GM13977 (cell line): ENCODE results near the gene TIAM1.

Source experiments
- DNase-seq: peaks from one replicate; pipeline ENCODE4 v3.0.0; 2012; ENCODE audit warnings: low spot score
- in situ Hi-C: fragments of 300-500 bp; cut with MboI; formaldehyde crosslinking; loops from one replicate; pipeline ENCODE4 v1.12.0; 2022; ENCODE audit warnings: low sequenced_read_pairs, low pct_unique_long_range_greater_than_20kb, mixed read lengths, inconsistent platforms; ENCODE audit not compliant: unreplicated experiment
- TF ChIP-seq, protein P1 (sequence below): IDR thresholded peaks from 2 replicates; pipeline ENCODE4 v1.5.1; 2012; ENCODE audit warnings: mild to moderate bottlenecking, control low read depth; ENCODE audit not compliant: insufficient read depth; ENCODE audit errors: extremely low read depth, missing control alignments

Gene TIAM1

DNA sequence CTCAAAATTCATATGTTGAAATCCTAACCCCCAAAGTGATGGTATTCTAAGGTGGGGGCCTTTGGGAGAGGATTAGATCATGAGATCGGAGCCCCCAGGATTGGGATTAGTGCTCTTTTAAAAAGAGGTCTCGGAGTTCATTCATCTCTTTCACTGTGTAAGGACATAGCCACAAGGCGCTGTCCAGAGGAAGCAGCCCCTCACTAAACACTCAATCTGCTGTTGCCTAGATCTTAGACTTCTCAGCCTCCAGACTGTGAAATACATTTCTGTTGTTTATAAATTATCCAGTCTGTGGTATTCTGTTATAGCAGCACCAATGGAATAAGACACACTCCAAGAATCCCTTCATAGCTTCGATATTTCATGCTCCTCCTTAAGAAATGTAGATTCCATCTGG, 12.4 kb upstream of the TIAM1 start:
- TF ChIP-seq, protein P1, sequence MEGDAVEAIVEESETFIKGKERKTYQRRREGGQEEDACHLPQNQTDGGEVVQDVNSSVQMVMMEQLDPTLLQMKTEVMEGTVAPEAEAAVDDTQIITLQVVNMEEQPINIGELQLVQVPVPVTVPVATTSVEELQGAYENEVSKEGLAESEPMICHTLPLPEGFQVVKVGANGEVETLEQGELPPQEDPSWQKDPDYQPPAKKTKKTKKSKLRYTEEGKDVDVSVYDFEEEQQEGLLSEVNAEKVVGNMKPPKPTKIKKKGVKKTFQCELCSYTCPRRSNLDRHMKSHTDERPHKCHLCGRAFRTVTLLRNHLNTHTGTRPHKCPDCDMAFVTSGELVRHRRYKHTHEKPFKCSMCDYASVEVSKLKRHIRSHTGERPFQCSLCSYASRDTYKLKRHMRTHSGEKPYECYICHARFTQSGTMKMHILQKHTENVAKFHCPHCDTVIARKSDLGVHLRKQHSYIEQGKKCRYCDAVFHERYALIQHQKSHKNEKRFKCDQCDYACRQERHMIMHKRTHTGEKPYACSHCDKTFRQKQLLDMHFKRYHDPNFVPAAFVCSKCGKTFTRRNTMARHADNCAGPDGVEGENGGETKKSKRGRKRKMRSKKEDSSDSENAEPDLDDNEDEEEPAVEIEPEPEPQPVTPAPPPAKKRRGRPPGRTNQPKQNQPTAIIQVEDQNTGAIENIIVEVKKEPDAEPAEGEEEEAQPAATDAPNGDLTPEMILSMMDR, result no peak
- no peak for DNase-seq
- in situ Hi-C loops, result no loop called here

DNA sequence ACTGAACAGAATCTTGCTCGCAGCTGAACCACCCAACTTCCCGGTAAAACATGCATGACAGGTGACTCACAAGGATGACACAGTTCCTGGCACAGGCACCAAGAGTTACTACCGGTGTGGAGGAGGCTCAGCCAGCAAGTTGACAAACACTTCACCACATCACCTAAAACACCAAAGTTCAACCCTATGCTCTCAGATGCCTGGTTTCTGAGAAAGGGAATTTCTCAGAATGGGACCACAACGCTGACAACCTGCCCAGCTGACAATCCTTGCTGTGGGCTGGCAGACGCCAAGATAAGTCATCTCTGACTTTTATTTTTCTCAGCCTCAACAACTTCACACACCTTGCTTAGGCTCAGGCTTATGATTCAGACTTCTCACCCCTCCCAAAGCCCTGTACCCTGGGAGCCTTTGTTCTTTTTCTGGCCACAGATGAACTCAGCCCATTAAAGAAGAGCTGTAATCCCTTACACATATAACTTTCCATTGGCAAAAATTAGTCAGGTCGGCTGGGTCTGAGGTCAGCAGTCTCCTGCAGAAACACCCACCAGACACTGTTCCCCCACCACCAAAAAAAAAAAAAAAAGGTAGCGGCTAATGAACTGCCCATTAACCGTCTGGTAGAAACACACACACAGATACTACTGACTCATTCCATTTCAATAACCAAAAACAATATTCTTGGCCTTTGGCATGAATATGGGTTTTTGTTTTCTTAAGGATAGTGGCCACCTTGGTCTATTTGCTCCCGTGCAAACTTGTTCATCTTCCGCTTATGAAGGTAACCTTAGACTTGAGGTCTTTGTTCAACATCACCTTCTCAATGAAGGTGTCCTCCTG, 10.8 kb upstream of the TIAM1 start:
- no peak for DNase-seq
- TF ChIP-seq, protein P1, result no peak
- in situ Hi-C loops, result no loop called here

DNA sequence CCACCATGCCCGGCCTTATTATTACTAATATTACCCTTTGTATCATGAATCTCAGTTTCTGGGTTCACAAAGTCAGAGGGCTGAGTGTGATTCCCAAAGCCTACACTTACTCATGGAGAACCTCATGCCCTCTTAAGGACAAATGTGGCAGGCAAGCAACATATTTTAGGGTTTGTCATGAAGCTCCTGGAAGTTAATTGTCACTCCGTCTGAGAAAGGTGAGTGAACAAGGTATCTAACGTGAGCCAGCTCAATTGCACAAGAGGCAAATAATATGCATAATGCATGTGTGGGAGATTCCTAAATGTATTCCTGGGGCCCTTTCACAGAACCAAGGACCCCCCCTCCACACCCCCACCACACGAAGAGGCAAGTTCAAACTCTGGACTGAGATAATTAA, 10.1 kb upstream of the TIAM1 start:
- in situ Hi-C loops, result no loop called here
- DNase-seq, result no peak
- TF ChIP-seq, protein P1, result no peak

DNA sequence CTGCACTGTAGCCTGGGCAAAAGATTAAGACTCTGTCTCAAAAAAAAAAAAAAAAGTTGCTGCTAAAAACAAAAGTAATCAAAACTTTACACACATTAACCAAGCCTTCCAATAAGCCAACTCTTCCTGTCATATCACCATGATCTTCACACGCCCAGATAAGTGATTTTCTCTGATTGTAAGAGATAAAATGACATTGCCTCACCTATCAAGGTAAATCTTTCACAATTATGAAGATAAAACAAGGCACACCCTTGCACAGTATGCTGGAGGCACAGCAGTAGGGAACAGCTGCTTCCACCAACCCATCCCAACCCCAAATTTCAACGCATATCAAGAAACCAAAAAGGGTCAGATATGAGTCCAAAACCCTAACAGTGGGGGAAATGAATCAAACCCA, 8.8 kb upstream of the TIAM1 start:
- TF ChIP-seq, protein P1, result no peak
- in situ Hi-C loops, result no loop called here
- no peak for DNase-seq

DNA sequence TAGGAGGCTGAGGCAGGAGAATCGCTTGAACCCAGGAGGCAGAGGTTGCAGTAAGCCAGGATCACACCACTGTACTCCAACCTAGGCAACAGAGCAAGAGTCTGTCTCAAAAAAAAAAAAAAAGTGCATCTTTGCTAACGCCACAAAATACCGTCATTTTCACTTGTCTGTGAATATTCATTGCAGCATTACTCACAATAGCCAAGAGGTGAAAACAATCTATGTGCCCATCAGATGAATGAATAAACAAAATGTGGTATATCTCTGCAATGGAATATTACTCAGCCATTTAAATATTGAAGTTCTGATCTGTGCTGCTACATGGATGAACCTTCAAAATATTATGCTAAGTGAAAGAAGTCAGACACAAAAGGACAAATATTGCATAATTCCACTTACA, 7.9 kb upstream of the TIAM1 start:
- TF ChIP-seq, protein P1, result no peak
- in situ Hi-C loops, result no loop called here
- no peak for DNase-seq

DNA sequence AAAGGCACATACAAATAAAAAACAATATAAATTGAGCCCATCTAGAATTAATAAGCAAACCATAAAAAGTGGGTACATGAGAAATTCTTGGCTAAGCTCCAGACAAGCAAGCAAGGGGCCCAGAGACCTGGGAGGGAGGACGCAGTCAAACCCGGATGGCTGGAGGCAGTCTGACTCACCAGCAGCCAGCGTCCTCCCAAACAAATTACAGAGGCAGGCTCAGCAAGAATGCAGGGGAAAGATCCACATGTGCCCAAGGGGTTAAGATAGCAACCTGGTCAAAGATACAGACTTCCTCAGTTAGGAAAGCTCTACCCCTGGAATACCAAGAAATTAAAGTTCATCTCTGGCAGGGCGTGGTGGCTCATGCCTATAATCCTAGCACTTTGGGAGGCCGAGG, 7.4 kb upstream of the TIAM1 start:
- in situ Hi-C loops, result no loop called here
- DNase-seq, result no peak
- TF ChIP-seq, protein P1, result no peak
